Measurements from ENCODE around the gene PLCB4. TPM values are rescaled to one million over a fixed set of nuclear protein-coding genes. Genes with fewer than 3 reads are reported as not detected.

Gene PLCB4
- total RNA-seq, 1 donor from 2014 or later = 21.2 TPM

- Mint-ChIP-seq H3K27ac (no peak overlapping the region), H3K4me3 (no peak overlapping the region), H3K4me1 (ENCODE audit: unreplicated experiment) (peaks cover 45% of the 10 kb centered on the region), H3K9me3 (peaks cover under 1% of the 10 kb centered on the region), H3K36me3 (no peaks in the 10 kb centered on the region), H3K27me3 (no peaks in the 10 kb centered on the region)
- TF ChIP-seq CTCF (conservative IDR thresholded peaks at IDR 0.05) = no peak
- no peak for DNase-seq (ENCODE audit: extremely low spot score, unreplicated experiment)
Measured at GRCh38 chr20:9092655-9093054, 23.8 kb downstream of the PLCB4 start.

DNA sequence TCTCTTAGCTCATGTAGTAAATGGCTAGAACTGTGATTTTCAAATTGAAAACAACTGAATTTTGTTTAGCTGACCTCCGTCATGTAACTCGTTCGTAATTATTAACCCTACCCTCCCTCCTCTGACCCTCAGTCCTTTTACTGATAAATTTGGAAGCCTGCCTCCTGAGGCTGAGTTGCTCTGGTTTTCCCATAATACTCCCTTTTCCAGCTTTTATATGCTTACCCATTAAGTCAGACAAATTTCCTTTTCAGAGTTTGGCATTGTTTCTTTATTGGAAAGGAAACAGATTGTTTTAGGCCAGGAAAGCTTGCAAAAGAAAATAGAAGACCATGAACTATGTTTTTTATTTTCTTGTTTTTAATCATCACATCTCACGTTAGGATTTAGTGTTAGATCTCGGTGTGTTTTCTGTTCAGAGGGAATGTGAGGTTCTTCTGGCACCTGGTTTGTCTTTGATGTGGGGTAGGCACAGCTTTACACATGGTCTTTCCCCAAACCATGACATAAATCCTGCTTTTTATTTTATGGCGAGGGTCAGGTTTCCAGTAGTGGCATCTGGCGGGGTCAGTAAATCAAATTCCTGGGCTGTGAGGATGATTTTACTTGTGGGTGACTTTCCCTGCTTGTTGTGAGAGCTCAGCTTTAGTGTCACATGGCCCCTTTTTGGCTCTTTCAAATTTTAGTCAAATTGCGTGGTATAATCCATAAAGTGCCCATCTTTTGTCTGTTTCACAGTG, 24.5 kb downstream of the PLCB4 start:
- Mint-ChIP-seq H3K27me3 (no peaks in the 10 kb centered on the region), H3K4me3 (no peak overlapping the region), H3K9me3 (no peaks in the 10 kb centered on the region), H3K4me1 (ENCODE audit: unreplicated experiment) (peaks cover 40% of the 10 kb centered on the region), H3K27ac (no peak overlapping the region), H3K36me3 (no peaks in the 10 kb centered on the region)
- no peak for TF ChIP-seq CTCF (conservative IDR thresholded peaks at IDR 0.05)
- no peak for DNase-seq (ENCODE audit: extremely low spot score, unreplicated experiment)

- no peak overlapping the region for H3K27ac Mint-ChIP-seq
- peaks cover 10% of the 10 kb centered on the region for H3K4me1 Mint-ChIP-seq (ENCODE audit: unreplicated experiment)
- DNase-seq (ENCODE audit: extremely low spot score, unreplicated experiment) = no peak
- no peak overlapping the region for H3K4me3 Mint-ChIP-seq
- no peaks in the 10 kb centered on the region for H3K27me3 Mint-ChIP-seq
- TF ChIP-seq CTCF (conservative IDR thresholded peaks at IDR 0.05) = no peak
- H3K9me3 Mint-ChIP-seq = no peaks in the 10 kb centered on the region
- peaks cover under 1% of the 10 kb centered on the region for H3K36me3 Mint-ChIP-seq
Measured at GRCh38 chr20:9099372-9099771, 30.5 kb downstream of the PLCB4 start.

GRCh38 chr20:9100691-9101090, 31.8 kb downstream of the PLCB4 start:
- DNase-seq (ENCODE audit: extremely low spot score, unreplicated experiment) = no peak
- H3K27me3 Mint-ChIP-seq = no peaks in the 10 kb centered on the region
- H3K4me1 Mint-ChIP-seq (ENCODE audit: unreplicated experiment) = peaks cover 5% of the 10 kb centered on the region
- TF ChIP-seq CTCF (conservative IDR thresholded peaks at IDR 0.05) = no peak
- H3K9me3 Mint-ChIP-seq = no peaks in the 10 kb centered on the region
- peaks cover 4% of the 10 kb centered on the region for H3K36me3 Mint-ChIP-seq
- no peak overlapping the region for H3K27ac Mint-ChIP-seq
- no peak overlapping the region for H3K4me3 Mint-ChIP-seq

- no peak overlapping the region for H3K27ac Mint-ChIP-seq
- DNase-seq (ENCODE audit: extremely low spot score, unreplicated experiment) = no peak
Measured at GRCh38 chr20:9102456-9102855, 33.6 kb downstream of the PLCB4 start.

More at GRCh38 chr20:9102456-9102855, 33.6 kb downstream of the PLCB4 start:
- no peak overlapping the region for H3K4me3 Mint-ChIP-seq
- TF ChIP-seq CTCF (conservative IDR thresholded peaks at IDR 0.05) = no peak
- no peaks in the 10 kb centered on the region for H3K4me1 Mint-ChIP-seq (ENCODE audit: unreplicated experiment)
- no peaks in the 10 kb centered on the region for H3K9me3 Mint-ChIP-seq
- no peaks in the 10 kb centered on the region for H3K27me3 Mint-ChIP-seq
- H3K36me3 Mint-ChIP-seq = peaks cover 4% of the 10 kb centered on the region

Data from type B pancreatic cell (in vitro differentiated cells).